Panc1 (cell line): ENCODE results near the gene SH3PXD2A. TPM values are rescaled to one million over a fixed set of nuclear protein-coding genes. Genes with fewer than 3 reads are reported as not detected.

Experiments used
- ATAC-seq: fragments of 200-7000 bp; cut with Tn5 transposase; 2 replicates; pipeline ENCODE4 v1.9.1; 2020; ENCODE audit warnings: mild to moderate bottlenecking, moderate library complexity
- BruUV-seq: library from RNA; stranded (reverse); fragments of 400-500 nt; replicated peaks from 2 replicates; lab custom pipeline; 2021; lab: Mats Ljungman, UMichigan
- CTCF ChIA-PET: fragments of 300-600 bp; sonication (Branson Sonifier 250); formaldehyde crosslinking; loops from one replicate; lab custom pipeline; 2022; ENCODE audit warnings: antibody characterized with exemption; lab: Charles Lee
- POLR2A ChIA-PET: fragments of 300-600 bp; sonication (Branson Sonifier 250); formaldehyde crosslinking; loops from one replicate; lab custom pipeline; 2022; ENCODE audit warnings: antibody characterized with exemption; lab: Charles Lee
- DNase-seq: peaks from one replicate; pipeline ENCODE4 v3.0.0-alpha.2; 2010; ENCODE audit warnings: low read depth, low spot score
- H3K27ac ChIP-seq: 2 replicates; pipeline ENCODE4 v1.5.1; 2011; ENCODE audit warnings: mild to moderate bottlenecking, low read length, inconsistent platforms
- H3K27me3 ChIP-seq: fragments of 200-500 bp; sonication (Bioruptor generic); 2 replicates; pipeline ENCODE4 v1.6.0; 2014; ENCODE audit warnings: low read length, inconsistent platforms; ENCODE audit not compliant: control insufficient read depth, insufficient read depth
- H3K36me3 ChIP-seq: fragments of 200-500 bp; sonication (Bioruptor generic); 2 replicates; pipeline ENCODE4 v1.5.1; 2014; ENCODE audit warnings: inconsistent platforms, mild to moderate bottlenecking, low read length, moderate library complexity; ENCODE audit not compliant: control insufficient read depth, insufficient read depth
- H3K4me1 ChIP-seq: 2 replicates; pipeline ENCODE4 v1.5.1; 2011; ENCODE audit warnings: inconsistent platforms, mild to moderate bottlenecking, low read length, moderate library complexity; ENCODE audit not compliant: control insufficient read depth, insufficient read depth
- H3K4me3 ChIP-seq, 2 experiments: 2 replicates each; pipeline ENCODE4 v1.5.1; 2011 to 2012; ENCODE audit warnings: low read depth in 2 of 2, low read length in 2 of 2, mild to moderate bottlenecking in 2 of 2, inconsistent platforms in 1 of 2, moderate library complexity in 1 of 2
- H3K9me3 ChIP-seq: fragments of 200-500 bp; sonication (Bioruptor generic); 2 replicates; pipeline ENCODE4 v1.5.1; 2014; ENCODE audit warnings: low read depth, mild to moderate bottlenecking, inconsistent platforms, low read length, moderate library complexity; ENCODE audit not compliant: control insufficient read depth, insufficient read depth
- POLR2AphosphoS5 ChIP-seq: IDR thresholded peaks from 2 replicates; pipeline ENCODE4 v1.6.1; 2012; ENCODE audit warnings: mild to moderate bottlenecking, low read depth, low read length, moderate library complexity
- SIN3A ChIP-seq: IDR thresholded peaks from 2 replicates; pipeline ENCODE4 v1.6.1; 2012; ENCODE audit warnings: low read depth, mild to moderate bottlenecking, low read length, moderate library complexity, borderline replicate concordance; ENCODE audit not compliant: insufficient read depth
- TCF7L2 ChIP-seq: IDR thresholded peaks from 2 replicates; pipeline ENCODE4 v1.6.1; 2011; ENCODE audit warnings: mild to moderate bottlenecking, low read depth, low read length, inconsistent platforms
- in situ Hi-C: cut with HindIII; loops from 2 replicates; pipeline ENCODE4 v1.10.0; 2016; ENCODE audit warnings: low sequenced_read_pairs, low pct_unique_long_range_greater_than_20kb
- intact Hi-C: fragments of 100-400 bp; cut with micrococcal nuclease; formaldehyde crosslinking; loops from one replicate; pipeline ENCODE4 v1.10.0; 2022; ENCODE audit not compliant: unreplicated experiment
- total RNA-seq: library from RNA; stranded (reverse); gene quantifications from one replicate; pipeline ENCODE4 v1.2.1, GENCODE V29; 2021; ENCODE audit not compliant: unreplicated experiment
- TF ChIP-seq, protein P1 (sequence below): fragments of 450-650 bp; IDR thresholded peaks from 2 replicates; pipeline ENCODE4 v1.5.1; 2017; ENCODE audit warnings: mild to moderate bottlenecking
- TF ChIP-seq, protein P2 (sequence below), 2 experiments: IDR thresholded peaks; 2 replicates each; pipeline ENCODE4 v1.6.1; 2011 to 2012; ENCODE audit warnings: low read depth in 2 of 2, control low read depth in 1 of 2, low read length in 1 of 2, mild to moderate bottlenecking in 1 of 2, moderate library complexity in 1 of 2; ENCODE audit not compliant: insufficient read depth in 1 of 2

Gene SH3PXD2A
- total RNA-seq, 1 experiment from 2014 or later = 5.7 TPM

DNA sequence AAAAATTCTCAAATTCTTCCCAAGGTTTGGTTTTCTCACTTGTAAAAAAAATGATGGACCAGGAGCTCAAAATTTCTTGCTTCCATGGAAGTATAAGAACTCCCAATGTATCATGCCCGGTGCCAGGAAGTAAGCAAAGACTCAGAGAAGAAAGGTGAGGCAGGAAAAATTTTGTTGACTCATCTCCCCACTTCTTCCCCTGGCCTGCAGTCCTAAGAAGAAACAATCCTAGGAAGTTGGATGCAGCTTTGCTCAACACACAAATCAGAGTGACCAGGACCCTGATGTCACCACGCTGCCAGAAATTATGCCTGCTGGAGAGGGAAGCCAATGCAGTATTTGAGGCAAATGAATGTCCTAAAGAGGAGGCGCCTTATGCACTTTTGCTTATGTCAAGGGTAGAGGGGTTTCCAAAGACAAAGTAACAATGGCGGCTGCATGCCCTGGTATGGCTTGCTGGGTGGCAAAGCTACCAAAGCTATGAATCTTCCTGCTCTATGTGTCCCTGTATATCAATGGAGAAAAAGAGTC, 198.2 kb downstream of the SH3PXD2A start:
- intact Hi-C loops = no loop called here
- CTCF ChIA-PET = interaction anchor here (0.8 to 1.0 kb wide), 2 partner anchors 9 to 29 kb away, joined by 3 read pairs; no protein-coding TSS in a partner anchor
- POLR2A ChIA-PET = interaction anchor here (0.6 kb wide), 1 partner anchor 17 kb away, joined by 4 read pairs; no protein-coding TSS in a partner anchor

GRCh38 chr10:103654925-103655324, 200.5 kb downstream of the SH3PXD2A start:
- intact Hi-C loops (no loop called here), in situ Hi-C loops (no loop called here)
- DNase-seq (no peak), ATAC-seq (no peak)
- TF ChIP-seq TCF7L2 (no peak), SIN3A (no peak), POLR2AphosphoS5 (no peak)
- TF ChIP-seq, protein P1, sequence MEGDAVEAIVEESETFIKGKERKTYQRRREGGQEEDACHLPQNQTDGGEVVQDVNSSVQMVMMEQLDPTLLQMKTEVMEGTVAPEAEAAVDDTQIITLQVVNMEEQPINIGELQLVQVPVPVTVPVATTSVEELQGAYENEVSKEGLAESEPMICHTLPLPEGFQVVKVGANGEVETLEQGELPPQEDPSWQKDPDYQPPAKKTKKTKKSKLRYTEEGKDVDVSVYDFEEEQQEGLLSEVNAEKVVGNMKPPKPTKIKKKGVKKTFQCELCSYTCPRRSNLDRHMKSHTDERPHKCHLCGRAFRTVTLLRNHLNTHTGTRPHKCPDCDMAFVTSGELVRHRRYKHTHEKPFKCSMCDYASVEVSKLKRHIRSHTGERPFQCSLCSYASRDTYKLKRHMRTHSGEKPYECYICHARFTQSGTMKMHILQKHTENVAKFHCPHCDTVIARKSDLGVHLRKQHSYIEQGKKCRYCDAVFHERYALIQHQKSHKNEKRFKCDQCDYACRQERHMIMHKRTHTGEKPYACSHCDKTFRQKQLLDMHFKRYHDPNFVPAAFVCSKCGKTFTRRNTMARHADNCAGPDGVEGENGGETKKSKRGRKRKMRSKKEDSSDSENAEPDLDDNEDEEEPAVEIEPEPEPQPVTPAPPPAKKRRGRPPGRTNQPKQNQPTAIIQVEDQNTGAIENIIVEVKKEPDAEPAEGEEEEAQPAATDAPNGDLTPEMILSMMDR = no peak
- TF ChIP-seq, protein P2, sequence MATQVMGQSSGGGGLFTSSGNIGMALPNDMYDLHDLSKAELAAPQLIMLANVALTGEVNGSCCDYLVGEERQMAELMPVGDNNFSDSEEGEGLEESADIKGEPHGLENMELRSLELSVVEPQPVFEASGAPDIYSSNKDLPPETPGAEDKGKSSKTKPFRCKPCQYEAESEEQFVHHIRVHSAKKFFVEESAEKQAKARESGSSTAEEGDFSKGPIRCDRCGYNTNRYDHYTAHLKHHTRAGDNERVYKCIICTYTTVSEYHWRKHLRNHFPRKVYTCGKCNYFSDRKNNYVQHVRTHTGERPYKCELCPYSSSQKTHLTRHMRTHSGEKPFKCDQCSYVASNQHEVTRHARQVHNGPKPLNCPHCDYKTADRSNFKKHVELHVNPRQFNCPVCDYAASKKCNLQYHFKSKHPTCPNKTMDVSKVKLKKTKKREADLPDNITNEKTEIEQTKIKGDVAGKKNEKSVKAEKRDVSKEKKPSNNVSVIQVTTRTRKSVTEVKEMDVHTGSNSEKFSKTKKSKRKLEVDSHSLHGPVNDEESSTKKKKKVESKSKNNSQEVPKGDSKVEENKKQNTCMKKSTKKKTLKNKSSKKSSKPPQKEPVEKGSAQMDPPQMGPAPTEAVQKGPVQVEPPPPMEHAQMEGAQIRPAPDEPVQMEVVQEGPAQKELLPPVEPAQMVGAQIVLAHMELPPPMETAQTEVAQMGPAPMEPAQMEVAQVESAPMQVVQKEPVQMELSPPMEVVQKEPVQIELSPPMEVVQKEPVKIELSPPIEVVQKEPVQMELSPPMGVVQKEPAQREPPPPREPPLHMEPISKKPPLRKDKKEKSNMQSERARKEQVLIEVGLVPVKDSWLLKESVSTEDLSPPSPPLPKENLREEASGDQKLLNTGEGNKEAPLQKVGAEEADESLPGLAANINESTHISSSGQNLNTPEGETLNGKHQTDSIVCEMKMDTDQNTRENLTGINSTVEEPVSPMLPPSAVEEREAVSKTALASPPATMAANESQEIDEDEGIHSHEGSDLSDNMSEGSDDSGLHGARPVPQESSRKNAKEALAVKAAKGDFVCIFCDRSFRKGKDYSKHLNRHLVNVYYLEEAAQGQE (IDR thresholded peaks at IDR 0.05; ENCODE audit: insufficient read depth in 1 of 2, low read depth in 2 of 2, low read length in 1 of 2) = no peak
- H3K36me3 ChIP-seq = no peaks in the 10 kb centered on the region
- no TSS peak for BruUV-seq
- ChIA-PET POLR2A (no interaction called here), CTCF (no interaction called here)
- no peaks in the 10 kb centered on the region for H3K27me3 ChIP-seq
- H3K27ac ChIP-seq = no peak overlapping the region
- H3K9me3 ChIP-seq = no peaks in the 10 kb centered on the region
- no peaks in the 10 kb centered on the region for H3K4me1 ChIP-seq
- no peak overlapping the region for H3K4me3 ChIP-seq

More for the DNA sequence above, 198.2 kb downstream of the SH3PXD2A start:
- Histone ChIP-seq H3K9me3 (no peaks in the 10 kb centered on the region), H3K36me3 (no peaks in the 10 kb centered on the region), H3K4me1 (peaks cover 7% of the 10 kb centered on the region; the same call in 1 of the 2 replicates), H3K27ac (no peak overlapping the region), H3K27me3 (no peaks in the 10 kb centered on the region), H3K4me3 (no peak overlapping the region)
- ATAC-seq = no peak
- DNase-seq = no peak
- BruUV-seq = no TSS peak
- TF ChIP-seq TCF7L2 (no peak), POLR2AphosphoS5 (no peak), SIN3A (no peak)
- TF ChIP-seq, protein P1 = no peak
- TF ChIP-seq, protein P2 (IDR thresholded peaks at IDR 0.05; ENCODE audit: insufficient read depth in 1 of 2, low read depth in 2 of 2, low read length in 1 of 2) = no peak
- in situ Hi-C loops = no loop called here
